HepG2 (cell line): ENCODE data around the gene LSM11. TPM values are rescaled to one million over a fixed set of nuclear protein-coding genes. Genes with fewer than 3 reads are reported as not detected.

Source experiments
- ATM ChIP-seq: fragments of 450-650 bp; IDR thresholded peaks from 2 replicates; pipeline ENCODE4 v1.7.1; 2017; ENCODE audit warnings: mild to moderate bottlenecking, borderline replicate concordance
- ATRX ChIP-seq: sonication (generic); formaldehyde crosslinking; IDR thresholded peaks from 2 replicates; pipeline ENCODE4 v1.4.0; 2020; ENCODE audit warnings: missing genetic modification reagents, borderline replicate concordance
- BCL6 ChIP-seq: IDR thresholded peaks from 2 replicates; pipeline ENCODE4 v1.6.1; 2016; ENCODE audit warnings: missing genetic modification reagents, missing compliant biosample characterization
- DNMT3B ChIP-seq: conservative IDR thresholded peaks from 2 replicates; pipeline ENCODE4 v1.6.1; 2016; ENCODE audit warnings: missing biosample characterization, control low read depth
- FLYWCH1 ChIP-seq: sonication (generic); formaldehyde crosslinking; IDR thresholded peaks from 2 replicates; pipeline ENCODE4 v1.8.1; 2023; ENCODE audit warnings: mild to moderate bottlenecking, missing genetic modification reagents
- FOSL2 ChIP-seq: sonication (generic); formaldehyde crosslinking; IDR thresholded peaks from 2 replicates; pipeline ENCODE4 v1.4.0; 2020; ENCODE audit warnings: missing genetic modification reagents
- GLI4 ChIP-seq: sonication (generic); formaldehyde crosslinking; IDR thresholded peaks from 2 replicates; pipeline ENCODE4 v1.5.1; 2020; ENCODE audit warnings: missing genetic modification reagents, mild to moderate bottlenecking, moderate library complexity, borderline replicate concordance
- PAF1 ChIP-seq: IDR thresholded peaks from 2 replicates; pipeline ENCODE4 v1.6.1; 2016; ENCODE audit warnings: missing genetic modification reagents, missing compliant biosample characterization
- RBFOX2 ChIP-seq: fragments of 200-400 bp; formaldehyde crosslinking; IDR thresholded peaks from 2 replicates; pipeline ENCODE4 v1.6.1; 2017; ENCODE audit warnings: low read depth, mild to moderate bottlenecking, low read length
- RCOR2 ChIP-seq: IDR thresholded peaks from 2 replicates; pipeline ENCODE4 v1.6.1; 2016; ENCODE audit warnings: missing biosample characterization, missing genetic modification reagents
- RELA ChIP-seq: sonication (generic); formaldehyde crosslinking; IDR thresholded peaks from 2 replicates; pipeline ENCODE4 v1.4.0; 2020; ENCODE audit warnings: missing genetic modification reagents
- RFXAP ChIP-seq: sonication (generic); formaldehyde crosslinking; IDR thresholded peaks from 2 replicates; pipeline ENCODE4 v1.4.0; 2020; ENCODE audit warnings: missing genetic modification reagents, borderline replicate concordance
- SIX4 ChIP-seq: sonication (generic); formaldehyde crosslinking; IDR thresholded peaks from 2 replicates; pipeline ENCODE4 v1.4.0; 2020; ENCODE audit warnings: missing genetic modification reagents
- SNAI1 ChIP-seq: sonication (generic); formaldehyde crosslinking; IDR thresholded peaks from 2 replicates; pipeline ENCODE4 v1.5.0; 2020; ENCODE audit warnings: mild to moderate bottlenecking, missing genetic modification reagents, borderline replicate concordance
- SP2 ChIP-seq: sonication (generic); formaldehyde crosslinking; IDR thresholded peaks from 2 replicates; pipeline ENCODE4 v1.5.1; 2020; ENCODE audit warnings: mild to moderate bottlenecking, missing genetic modification reagents
- XRCC5 ChIP-seq: fragments of 200-400 bp; formaldehyde crosslinking; optimal IDR thresholded peaks from 2 replicates; pipeline ENCODE3; 2017; ENCODE audit warnings: mild to moderate bottlenecking, low read length
- ZFP1 ChIP-seq: IDR thresholded peaks from 2 replicates; pipeline ENCODE4 v1.6.1; 2016
- ZFP36 ChIP-seq: fragments of 150-350 bp; IDR thresholded peaks from 2 replicates; pipeline ENCODE4 v1.6.1; 2018; ENCODE audit warnings: borderline replicate concordance, low read length, low read depth; ENCODE audit not compliant: partially characterized antibody
- ZNF232 ChIP-seq: sonication (generic); formaldehyde crosslinking; IDR thresholded peaks from 2 replicates; pipeline ENCODE4 v1.4.0; 2020; ENCODE audit warnings: missing genetic modification reagents, borderline replicate concordance
- ZNF256 ChIP-seq: sonication (generic); formaldehyde crosslinking; conservative IDR thresholded peaks from 2 replicates; pipeline ENCODE4 v1.4.0; 2020; ENCODE audit warnings: missing genetic modification reagents
- ZNF383 ChIP-seq: sonication (generic); formaldehyde crosslinking; IDR thresholded peaks from 2 replicates; pipeline ENCODE4 v1.4.0; 2020; ENCODE audit warnings: missing genetic modification reagents, mild to moderate bottlenecking, borderline replicate concordance
- ZNF569 ChIP-seq: sonication (generic); formaldehyde crosslinking; IDR thresholded peaks from 2 replicates; pipeline ENCODE4 v1.5.0; 2020; ENCODE audit warnings: mild to moderate bottlenecking, missing genetic modification reagents, moderate library complexity, borderline replicate concordance
- polyA plus RNA-seq, 8 experiments: library from polyadenylated mRNA; depleted of rRNA in 3 of 8; stranded (reverse) in 7 of 8; unstranded in 1 of 8; fragments of >200 nt; fragmentation: Illumina TruSeq in 4 of 8; extraction: Trizol in 4 of 8; gene quantifications; 2 replicates each; pipeline versions ENCODE4 v1.2.1 to v1.2.3, GENCODE V29; 2011 to 2016; ENCODE audit warnings: low read depth in 4 of 8, missing spikeins in 1 of 8, mixed read lengths in 1 of 8; ENCODE audit not compliant: insufficient read depth in 1 of 8
- total RNA-seq, 5 experiments: library from RNA; depleted of rRNA; stranded (reverse); fragments of >200 nt; fragmentation: Illumina TruSeq; extraction: Trizol; gene quantifications; 2 replicates each; pipeline ENCODE4 v1.2.3, GENCODE V29; 2016; ENCODE audit warnings: low read depth in 1 of 5
- TF ChIP-seq, protein P1 (sequence below): IDR thresholded peaks from 2 replicates; pipeline ENCODE4 v1.6.1; 2016; ENCODE audit warnings: mild to moderate bottlenecking, missing biosample characterization, missing genetic modification reagents
- TF ChIP-seq, protein P2 (sequence below): sonication (generic); formaldehyde crosslinking; conservative IDR thresholded peaks from 2 replicates; pipeline ENCODE4 v1.4.0; 2020; ENCODE audit warnings: missing genetic modification reagents
- TF ChIP-seq, protein P3 (sequence below): sonication (generic); formaldehyde crosslinking; IDR thresholded peaks from 2 replicates; pipeline ENCODE4 v1.5.1; 2020; ENCODE audit warnings: missing genetic modification reagents, mild to moderate bottlenecking, borderline replicate concordance
- TF ChIP-seq, protein P4 (sequence below): sonication (generic); formaldehyde crosslinking; IDR thresholded peaks from 2 replicates; pipeline ENCODE4 v1.4.0; 2020; ENCODE audit warnings: missing genetic modification reagents

The LSM11 gene
- total and polyA plus RNA-seq, 2 of the 13 experiments (the other 11 are each of a cell fraction or from before 2014, with no cell fraction given): 4.5 to 7.2 TPM

DNA sequence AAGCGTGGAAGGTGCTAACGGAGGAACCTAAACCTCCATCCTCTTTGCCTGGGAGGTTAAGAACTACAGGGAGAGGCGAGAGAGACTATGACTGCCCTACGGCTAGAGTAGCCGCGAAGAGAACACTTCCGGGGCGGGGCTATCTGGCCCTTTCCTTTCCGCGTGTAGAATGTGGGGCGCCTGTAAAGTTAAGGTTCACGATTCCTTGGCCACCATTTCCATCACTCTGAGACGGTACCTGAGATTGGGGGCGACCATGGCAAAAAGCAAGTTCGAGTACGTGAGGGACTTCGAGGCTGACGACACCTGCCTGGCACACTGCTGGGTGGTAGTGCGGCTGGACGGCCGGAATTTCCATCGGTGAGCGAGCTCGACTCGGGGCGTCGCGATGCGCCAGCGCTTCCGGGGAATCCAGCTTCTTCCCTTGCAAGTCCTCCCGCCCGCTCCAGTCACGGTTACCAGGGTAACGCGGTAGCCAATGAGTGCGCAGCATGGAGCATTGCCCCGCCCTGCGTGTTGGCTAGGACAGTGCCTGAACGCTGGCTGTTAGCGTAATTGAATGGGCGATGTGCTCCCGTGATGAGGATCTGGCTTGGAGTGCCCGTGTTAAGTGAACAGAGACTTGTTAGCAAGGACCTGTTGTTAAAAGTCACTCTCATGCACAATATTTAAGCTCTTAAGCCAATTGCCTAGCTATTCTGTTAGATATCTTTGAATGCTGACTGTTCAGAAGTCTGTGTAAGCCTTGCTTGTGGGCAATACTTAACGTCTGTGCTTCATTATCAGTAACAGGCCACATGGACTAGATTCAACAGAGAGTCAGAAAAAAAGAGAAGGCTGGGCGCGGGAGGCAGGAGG, 12.0 kb upstream of the LSM11 start, which contains the start of gene THG1L (continued):
- TF ChIP-seq RFXAP (CRISPR knock-in tag): peak; percentile 72; the same call in 1 of the 2 replicates
- TF ChIP-seq RBFOX2: peak; percentile 87
- no peak for TF ChIP-seq GLI4 (CRISPR knock-in tag)
- no peak for TF ChIP-seq BCL6 (CRISPR knock-in tag)
- TF ChIP-seq ATRX (CRISPR knock-in tag): no peak
- 0 out of 2 replicates have a peak, but pooled peaks have one; percentile 12 for TF ChIP-seq FOSL2 (CRISPR knock-in tag)
- no peak for TF ChIP-seq ZNF256
- TF ChIP-seq SIX4 (CRISPR knock-in tag): no peak
- no peak for TF ChIP-seq RCOR2
- peak; percentile 56; the same call in 1 of the 2 replicates for TF ChIP-seq SNAI1 (CRISPR knock-in tag)
- TF ChIP-seq, protein P1, sequence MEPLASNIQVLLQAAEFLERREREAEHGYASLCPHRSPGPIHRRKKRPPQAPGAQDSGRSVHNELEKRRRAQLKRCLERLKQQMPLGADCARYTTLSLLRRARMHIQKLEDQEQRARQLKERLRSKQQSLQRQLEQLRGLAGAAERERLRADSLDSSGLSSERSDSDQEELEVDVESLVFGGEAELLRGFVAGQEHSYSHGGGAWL: no peak; the same call in 1 of the 2 replicates
- no peak for TF ChIP-seq XRCC5
- TF ChIP-seq, protein P2, sequence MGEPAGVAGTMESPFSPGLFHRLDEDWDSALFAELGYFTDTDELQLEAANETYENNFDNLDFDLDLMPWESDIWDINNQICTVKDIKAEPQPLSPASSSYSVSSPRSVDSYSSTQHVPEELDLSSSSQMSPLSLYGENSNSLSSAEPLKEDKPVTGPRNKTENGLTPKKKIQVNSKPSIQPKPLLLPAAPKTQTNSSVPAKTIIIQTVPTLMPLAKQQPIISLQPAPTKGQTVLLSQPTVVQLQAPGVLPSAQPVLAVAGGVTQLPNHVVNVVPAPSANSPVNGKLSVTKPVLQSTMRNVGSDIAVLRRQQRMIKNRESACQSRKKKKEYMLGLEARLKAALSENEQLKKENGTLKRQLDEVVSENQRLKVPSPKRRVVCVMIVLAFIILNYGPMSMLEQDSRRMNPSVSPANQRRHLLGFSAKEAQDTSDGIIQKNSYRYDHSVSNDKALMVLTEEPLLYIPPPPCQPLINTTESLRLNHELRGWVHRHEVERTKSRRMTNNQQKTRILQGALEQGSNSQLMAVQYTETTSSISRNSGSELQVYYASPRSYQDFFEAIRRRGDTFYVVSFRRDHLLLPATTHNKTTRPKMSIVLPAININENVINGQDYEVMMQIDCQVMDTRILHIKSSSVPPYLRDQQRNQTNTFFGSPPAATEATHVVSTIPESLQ (CRISPR knock-in tag): no peak
- peak; percentile 86 for TF ChIP-seq ZNF232 (CRISPR knock-in tag)
- TF ChIP-seq ZNF569 (CRISPR knock-in tag): no peak
- no peak for TF ChIP-seq ATM
- TF ChIP-seq FLYWCH1 (CRISPR knock-in tag): no peak
- no peak for TF ChIP-seq ZFP36
- TF ChIP-seq ZNF383 (CRISPR knock-in tag): no peak
- no peak for TF ChIP-seq RELA (CRISPR knock-in tag)
- TF ChIP-seq, protein P3, sequence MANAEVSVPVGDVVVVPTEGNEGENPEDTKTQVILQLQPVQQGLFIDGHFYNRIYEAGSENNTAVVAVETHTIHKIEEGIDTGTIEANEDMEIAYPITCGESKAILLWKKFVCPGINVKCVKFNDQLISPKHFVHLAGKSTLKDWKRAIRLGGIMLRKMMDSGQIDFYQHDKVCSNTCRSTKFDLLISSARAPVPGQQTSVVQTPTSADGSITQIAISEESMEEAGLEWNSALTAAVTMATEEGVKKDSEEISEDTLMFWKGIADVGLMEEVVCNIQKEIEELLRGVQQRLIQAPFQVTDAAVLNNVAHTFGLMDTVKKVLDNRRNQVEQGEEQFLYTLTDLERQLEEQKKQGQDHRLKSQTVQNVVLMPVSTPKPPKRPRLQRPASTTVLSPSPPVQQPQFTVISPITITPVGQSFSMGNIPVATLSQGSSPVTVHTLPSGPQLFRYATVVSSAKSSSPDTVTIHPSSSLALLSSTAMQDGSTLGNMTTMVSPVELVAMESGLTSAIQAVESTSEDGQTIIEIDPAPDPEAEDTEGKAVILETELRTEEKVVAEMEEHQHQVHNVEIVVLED (CRISPR knock-in tag): peak; percentile 72; the same call in 1 of the 2 replicates
- TF ChIP-seq, protein P4, sequence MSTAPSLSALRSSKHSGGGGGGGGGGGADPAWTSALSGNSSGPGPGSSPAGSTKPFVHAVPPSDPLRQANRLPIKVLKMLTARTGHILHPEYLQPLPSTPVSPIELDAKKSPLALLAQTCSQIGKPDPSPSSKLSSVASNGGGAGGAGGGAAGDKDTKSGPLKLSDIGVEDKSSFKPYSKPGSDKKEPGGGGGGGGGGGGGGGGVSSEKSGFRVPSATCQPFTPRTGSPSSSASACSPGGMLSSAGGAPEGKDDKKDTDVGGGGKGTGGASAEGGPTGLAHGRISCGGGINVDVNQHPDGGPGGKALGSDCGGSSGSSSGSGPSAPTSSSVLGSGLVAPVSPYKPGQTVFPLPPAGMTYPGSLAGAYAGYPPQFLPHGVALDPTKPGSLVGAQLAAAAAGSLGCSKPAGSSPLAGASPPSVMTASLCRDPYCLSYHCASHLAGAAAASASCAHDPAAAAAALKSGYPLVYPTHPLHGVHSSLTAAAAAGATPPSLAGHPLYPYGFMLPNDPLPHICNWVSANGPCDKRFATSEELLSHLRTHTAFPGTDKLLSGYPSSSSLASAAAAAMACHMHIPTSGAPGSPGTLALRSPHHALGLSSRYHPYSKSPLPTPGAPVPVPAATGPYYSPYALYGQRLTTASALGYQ (CRISPR knock-in tag): no peak
- TF ChIP-seq PAF1: no peak
- no peak for TF ChIP-seq ZFP1 (CRISPR knock-in tag)
- TF ChIP-seq DNMT3B (CRISPR knock-in tag): no peak
- TF ChIP-seq SP2 (CRISPR knock-in tag): peak; percentile 56; the same call in 1 of the 2 replicates
